HG03139 (cell line): ENCODE measurements around the gene PLEKHF1.
"Not testable (repeated sequence)": the region's sequence is repeated elsewhere in the genome, so short reads cannot be mapped to it uniquely, and the experiment has no call there.

Source experiments
- ATAC-seq: cut with Tn5 transposase; IDR thresholded peaks from one replicate; pipeline ENCODE4 v1.9.1; 2021; ENCODE audit not compliant: unreplicated experiment

The PLEKHF1 gene

DNA sequence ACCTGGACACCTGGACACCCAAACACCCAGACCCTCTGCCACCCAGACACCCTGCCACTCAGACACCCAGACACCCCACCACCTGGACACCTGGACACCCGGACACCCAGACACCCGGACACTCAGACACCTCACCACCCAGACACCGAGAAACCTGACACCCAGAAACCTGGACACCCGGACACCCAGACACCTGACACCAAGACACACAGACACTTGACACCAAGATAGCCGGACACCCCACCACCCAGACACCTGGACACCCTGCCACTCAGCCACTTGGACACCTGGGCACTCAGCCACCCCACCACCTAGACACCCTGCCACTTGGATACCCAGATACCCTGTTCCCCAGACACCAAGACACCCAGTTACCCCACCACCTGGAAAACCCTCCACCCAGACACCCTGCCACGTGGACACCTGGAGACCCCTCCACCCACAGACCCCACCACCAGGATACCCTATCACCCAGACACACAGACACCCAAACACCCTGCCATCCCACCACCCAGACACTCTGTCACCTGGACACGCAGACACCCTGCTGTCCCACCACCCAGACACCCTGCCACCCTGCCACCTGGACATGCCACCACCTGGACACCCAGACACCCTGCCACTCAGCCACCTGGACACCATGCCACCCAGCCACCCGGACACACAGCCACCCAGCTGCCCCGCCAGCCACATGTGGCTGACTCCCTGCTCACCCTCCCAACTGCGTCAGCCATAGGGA is 32.4 kb downstream of the PLEKHF1 start:
- no peak for ATAC-seq

DNA sequence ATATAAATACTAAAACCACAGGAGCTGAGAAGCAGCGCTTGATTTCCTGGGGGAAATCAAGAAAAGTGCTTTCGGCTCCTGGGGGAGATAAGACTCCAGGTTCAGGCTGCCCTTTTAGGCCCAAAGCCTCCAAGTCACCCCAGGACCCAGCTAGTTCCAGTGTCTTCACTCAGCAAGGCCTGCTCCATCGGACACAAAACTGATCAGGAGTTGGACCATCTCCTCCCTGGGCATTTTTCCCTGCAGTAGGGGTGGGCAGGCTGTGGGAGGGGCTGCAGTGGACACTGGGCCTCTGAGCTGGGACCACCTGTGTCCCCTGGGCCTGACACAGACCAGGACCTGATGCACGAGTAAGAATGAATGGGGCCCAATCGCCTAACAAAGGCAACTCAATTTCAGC is 34.6 kb downstream of the PLEKHF1 start:
- no peak for ATAC-seq

DNA sequence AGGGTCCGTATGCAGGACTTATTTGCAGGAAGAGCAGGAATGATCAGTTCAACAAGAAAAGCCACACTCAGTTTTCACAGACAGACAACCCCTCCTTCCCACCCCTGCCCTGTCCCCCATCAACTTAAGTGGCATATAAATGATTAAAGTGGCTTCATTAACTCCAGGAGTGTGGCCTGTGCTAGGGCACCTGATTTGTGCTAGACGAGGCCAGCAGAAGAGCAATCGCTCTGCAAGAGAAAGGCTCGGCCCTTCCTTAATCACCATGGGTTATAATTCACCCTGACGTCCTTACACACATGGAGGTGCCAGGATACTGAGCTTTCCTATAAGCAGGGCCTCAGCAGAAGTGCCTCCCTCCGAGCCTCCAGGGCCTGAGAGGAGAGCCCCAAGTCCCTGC is 35.2 kb downstream of the PLEKHF1 start:
- no peak for ATAC-seq

DNA sequence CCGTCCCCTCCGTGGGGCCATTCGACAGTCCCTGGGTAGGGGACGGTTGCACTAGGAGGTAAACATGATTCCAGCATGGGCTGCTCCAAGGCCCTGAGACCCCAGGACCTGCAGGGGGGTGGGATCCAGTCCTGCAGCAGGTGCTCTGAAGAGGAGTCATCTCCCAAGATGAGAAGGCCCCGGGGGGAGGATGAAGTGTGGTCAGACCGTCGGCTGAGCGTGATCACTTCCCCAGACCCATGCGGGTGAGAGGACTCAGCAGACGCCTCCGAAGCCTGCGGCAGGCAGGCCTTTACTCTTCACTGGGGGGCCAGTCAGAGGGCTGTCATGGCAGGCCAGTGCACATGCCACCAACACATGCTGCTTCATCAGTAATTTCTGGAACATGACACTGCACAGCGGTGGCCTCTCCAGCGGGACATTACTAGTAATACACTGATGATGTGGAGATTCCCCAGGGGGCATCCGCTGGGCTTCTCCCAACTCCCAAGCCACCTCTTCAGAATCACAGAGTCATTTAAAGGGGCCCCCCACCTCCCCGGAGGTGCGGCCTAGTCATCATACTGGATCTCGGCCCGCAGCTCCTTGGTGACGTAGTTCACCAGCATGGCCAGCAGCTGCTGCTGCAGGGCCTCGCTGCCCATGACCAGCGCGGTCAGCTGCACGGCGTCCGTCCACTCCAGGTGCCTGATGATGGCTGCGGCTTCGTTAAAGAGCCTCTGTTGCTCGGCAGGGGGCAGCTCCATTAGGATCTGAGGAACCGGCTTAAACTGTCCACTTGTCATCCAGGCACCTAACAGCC is 37.1 kb downstream of the PLEKHF1 start:
- no peak for ATAC-seq

DNA sequence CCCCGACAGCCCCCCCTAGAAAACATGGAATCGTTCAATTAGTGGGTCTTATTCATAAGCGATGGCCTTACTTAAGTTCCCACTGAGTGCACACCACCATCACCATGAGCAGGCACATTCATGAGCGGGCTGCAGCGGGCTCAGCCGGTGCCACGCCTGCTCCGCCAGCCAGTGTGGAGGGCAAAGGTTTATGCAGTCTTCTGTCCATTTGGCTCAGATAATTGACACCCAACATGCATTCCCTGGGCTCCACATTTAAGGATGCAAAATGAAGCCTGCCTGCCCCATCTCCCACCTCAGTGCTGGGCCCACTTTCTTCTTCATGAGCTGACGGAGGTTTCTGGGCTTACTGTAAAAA is 37.7 kb downstream of the PLEKHF1 start:
- no peak for ATAC-seq

DNA sequence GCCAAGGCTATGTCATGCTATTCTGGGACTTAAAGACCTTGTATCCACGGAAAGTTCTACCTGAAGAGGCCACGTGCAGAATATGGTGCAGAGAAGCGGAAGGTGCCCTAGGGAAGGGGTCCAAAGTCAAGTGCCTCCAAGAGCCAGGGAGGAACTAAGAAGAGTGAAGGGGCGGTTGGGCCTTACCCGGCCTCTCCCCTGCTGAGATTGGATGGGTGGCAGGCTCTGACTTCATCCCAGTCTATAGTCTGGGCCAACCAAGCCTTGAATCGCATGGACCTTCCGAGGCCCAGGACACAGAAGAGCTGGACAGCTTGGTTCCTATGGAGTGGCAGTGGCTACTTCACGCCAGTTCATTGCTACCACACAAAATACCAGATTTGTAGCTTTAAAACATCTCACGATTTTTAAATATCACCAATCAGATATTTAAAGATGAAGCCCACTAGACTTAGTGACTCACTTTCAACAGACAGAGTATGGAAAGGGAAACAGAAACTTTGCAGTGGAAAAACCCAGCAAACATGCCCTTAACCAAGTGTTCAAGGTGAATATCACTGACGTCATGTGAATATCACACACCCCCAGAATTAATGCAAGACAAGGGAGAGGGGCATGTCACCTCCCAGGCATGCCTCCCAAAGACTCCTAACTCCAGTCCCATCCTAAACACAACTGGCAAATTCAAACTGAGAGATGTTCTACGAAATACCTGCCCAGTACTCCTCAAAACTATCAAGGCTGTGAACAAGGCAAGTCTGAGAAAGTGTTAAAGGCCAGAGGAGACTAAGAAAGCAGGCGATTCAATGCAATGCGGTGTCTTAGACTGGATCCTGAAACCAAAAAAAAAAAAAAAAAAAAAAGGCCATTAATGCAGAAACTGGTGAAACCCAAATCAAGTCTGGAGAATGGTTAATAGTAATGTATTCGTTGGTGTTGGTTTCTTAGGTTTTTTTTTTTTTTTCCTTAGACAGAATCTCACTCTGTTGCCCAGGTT is 39.6 kb downstream of the PLEKHF1 start:
- no peak for ATAC-seq

DNA sequence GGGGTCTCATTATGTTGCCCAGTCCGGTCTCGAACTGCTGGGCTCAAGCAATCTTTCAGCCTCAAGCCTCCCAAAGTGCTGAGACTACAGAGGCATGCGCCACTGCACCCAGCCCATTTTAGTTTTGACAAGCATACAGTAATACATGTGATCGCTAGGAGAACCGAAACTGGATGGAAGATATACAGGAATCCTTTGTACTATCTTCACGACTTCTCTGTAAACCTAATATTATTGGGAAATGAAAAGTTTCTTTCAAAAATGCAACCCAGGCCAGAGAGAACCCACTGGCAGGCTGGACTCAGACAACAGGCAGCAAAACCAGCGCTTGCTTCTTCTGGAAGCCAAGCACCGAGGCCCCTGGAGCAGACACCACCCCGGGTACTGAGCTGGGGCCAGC is 40.4 kb downstream of the PLEKHF1 start:
- ATAC-seq, result no peak

DNA sequence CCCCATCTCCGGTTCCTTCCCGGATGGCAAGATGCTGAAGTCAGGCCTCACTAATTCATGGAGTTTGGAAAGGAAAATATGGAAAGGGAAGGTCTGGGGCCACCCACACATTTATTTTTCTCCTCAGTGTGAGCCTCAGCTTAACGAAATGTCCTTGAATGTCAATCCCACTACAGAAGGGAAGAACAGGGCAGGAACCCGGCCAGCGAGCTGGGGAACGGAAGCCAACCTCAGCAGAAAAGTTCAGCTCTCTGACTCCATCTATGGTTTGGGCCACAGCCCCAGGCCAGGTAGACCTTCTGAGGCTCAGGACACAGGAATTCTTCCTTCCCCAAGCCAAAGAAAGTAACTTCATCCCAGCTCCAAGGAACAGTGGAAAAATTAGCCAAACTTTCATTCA is 41.4 kb downstream of the PLEKHF1 start:
- no peak for ATAC-seq

DNA sequence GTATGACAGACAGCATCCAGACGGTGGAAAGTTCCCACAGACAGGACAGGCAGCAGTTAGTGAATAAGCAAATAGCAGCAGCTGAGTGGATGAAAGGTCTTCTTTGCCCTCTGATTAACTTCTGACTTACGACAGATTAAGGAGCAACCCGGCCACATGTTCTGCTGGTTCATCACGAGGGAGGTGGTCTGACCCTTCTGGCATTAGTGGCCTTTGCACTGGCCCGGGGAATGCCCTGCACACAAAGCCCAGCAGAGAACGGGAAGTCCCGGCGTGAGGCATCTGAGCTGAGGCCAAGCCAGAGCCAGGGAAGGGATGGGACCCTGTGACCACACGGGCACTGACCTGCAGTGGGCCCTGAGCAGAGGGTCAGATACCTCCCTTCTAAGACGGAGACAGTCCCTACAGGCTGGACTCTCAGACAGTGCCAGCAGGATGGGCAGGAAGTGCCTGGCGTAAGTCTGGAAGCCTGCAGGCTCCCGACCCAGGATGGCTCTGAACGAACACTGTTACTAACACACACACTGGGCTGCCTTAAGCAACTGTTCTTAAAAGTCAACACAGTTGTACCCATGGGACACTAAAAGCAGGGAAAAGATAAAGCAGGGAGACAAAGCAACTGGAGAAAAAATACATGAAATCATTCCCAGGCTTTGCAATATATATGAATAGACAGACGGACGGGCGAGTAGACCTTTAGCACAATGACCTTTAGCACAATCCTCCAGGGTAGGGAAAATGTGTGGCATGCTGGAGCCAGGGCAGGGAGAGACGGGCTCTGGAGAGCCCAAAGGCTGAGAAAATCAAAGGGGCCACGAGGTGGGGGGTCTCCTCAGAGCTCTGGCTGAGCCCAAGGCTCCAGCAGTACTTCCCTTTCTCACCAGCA is 43.5 kb downstream of the PLEKHF1 start:
- no peak for ATAC-seq

DNA sequence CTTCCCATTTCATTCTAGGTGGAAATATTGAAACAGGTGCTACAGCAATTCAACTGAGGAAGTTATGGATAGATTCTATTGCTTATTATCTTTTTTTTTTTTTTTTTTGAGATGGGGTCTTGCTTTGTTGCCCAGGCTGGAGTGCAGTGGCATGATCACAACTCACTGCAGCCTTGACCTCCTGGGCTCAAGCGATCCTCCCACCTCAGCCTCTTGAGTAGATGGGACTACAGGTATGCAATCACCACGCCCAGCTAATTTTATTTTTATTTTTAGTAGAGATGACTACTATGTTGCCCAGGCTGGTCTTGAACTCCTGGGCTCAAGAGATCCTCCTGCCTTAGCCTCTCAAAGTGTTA is 44.2 kb downstream of the PLEKHF1 start:
- not testable (repeated sequence) for ATAC-seq

DNA sequence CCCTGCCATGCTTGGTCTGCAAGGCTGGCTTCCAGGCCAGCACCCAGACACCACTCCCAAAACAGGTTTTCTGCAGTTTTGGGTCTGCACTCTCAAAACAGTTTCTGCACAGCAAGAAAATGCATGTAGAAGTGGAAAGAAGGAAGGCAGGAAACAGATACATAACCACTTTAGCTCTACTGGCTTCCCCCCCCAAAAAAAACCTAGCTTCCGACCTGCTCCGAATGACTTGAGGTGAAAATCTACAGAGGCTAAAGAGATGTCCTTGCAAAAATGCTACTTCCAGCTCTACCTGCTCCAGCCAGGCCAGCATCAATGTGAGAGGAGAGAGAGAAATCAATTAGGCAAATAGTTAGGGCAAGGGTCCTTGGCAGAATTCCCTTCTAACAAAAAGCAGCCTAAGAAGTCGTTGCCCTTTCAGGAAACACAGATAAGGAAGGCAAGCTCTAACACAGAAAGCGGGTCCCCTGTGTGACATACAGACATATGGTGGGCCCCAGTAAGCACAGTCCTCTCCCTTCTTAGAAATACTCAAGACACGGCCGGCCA is 46.4 kb downstream of the PLEKHF1 start:
- ATAC-seq, result no peak

DNA sequence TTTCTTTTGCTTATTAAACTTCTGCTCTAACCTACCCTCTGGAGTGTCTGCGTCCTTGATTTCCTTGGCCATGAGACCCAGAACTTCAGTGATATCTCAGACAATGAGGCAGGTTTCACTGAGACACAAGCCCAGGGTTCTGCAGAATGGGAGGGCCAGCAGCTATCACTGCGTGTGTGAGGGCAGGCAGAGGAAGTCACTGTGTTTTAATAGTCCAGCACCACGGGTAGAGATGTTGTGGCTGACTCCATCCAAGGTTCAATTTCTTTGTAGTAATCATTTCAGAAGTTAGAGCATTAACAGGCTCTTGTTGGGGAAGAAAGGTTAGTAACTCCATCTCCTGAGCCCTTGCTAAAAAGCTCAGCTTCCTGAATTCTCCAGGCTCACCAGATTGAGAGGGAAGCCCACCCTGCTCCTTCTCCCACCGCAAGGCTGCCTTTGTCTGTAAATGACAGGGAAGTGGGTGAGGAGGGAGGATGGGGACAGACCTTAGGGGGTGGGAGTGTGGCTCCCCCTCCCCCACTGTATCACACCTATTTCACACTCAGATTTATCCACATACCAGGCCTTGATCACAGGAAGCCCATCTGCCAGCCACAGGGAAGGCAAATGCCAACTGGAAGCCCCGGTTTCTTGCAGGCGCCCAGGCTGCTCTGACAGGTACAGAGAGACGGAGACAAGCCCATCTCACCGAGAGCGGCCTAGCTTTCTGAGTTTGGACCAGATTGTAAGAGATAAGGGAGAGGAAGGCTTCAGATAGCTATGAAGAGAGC is 47.7 kb downstream of the PLEKHF1 start:
- ATAC-seq, result no peak

DNA sequence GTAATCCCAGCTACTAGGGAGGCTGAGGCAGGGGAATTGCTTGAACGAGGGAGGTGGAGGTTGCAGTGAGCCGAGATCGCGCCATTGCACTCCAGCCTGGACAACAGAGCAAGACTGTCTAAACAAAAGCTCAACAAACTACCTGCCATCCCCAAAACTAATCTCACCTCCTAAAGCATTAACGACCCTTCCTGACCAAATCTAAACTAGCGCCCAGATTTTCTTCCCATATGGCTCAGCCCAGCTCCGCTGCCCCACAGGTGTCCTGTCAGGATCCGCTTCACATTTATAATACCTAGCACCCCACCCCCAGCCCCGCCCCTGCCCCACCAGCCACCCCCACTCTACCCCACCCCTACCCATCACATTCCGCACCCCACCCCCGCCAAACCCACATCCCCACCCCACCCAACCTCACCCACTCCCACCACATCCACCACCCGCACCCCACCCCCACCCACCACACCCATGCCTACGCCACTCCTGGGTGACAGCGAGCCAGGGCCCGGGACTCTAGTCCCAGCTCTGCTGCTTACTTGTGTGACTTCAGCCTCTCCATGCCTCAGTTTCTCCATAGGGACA is 49.2 kb downstream of the PLEKHF1 start:
- ATAC-seq, result peak; percentile 10

DNA sequence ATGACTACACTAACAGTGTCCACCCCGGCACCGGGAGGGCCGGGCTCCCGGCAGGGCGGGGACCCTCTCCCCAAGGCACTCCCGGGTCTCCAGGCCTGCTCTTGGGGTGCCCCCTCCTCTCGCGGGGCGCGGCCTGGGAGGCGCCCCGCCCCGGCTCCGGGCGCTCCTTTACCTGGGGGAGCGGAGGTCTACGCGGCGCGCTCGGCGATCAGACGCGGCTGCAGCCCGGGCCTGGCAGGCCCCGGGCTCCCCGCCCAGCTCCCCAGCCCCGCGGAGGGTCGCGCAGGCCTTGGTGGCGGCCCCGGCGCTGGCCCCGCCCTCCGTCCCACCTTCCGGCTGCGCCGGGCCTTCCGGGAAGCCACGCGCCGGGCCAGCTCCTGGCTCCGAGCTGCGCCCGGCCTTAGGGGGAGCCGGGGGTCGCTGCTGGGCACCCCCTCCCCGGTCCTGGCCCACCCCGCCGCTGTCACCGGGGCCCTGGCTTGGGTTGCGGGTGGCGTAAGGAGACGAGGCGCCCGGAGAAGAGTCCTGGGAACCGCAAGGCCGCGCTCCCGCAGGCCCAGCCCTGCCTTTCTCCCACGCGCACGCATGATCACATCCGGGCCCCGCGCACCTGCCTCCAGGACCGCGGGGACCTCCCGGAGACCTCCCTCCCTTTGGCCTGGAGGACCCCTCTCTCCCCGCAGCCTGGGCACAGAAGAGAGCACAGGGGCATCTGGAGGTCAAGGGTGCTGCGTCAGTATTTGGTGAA is 49.9 kb downstream of the PLEKHF1 start, which contains the start of gene C19orf12:
C19orf12 (minus strand) TSS at position 309 of the 748 bp plus-strand sequence. CDS start 6,848 bp downstream, outside the sequence.
- peak; percentile 61 for ATAC-seq

DNA sequence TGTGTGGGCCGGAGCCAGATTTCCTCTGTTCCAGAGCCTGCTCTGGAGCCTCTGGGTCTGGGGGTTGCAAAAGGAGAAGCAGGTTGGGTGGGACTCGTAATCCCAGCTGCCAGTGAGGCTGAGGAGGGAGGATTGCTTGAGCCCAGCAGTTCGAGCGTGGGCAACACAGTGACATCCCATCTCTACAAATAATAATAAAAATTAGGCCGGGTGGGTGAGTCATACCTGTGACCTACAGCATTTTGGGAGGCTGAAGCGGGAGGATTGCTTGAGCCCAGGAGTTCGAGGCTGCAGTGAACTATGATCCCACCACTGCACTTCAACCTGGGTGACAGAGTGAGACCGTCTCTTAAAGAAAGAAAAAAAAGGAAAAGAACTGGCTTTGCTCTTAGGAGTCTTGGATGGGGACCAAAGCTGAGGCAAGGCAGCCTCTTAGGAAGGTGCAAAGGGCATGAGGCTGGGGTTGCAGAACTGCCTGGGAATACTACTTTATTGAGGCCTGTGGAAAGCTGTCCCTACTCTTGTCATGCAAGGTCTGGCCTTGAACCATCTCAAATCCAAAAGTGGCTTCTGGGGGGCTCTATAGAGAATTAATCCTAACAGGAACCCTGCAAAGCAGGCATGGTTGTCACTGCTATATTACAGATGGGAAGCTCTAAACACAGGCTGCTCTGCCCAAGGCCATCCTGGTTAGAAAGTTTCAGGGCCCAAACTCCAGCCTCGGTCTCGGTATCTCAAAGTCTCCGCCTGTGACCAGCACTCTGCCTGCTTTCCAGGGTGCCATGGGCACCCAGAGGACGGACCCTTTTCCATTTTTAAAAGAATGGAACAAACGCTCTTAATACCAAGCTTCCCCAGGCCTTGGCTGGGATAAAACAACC is 50.7 kb downstream of the PLEKHF1 start:
- peak; percentile 7 for ATAC-seq

DNA sequence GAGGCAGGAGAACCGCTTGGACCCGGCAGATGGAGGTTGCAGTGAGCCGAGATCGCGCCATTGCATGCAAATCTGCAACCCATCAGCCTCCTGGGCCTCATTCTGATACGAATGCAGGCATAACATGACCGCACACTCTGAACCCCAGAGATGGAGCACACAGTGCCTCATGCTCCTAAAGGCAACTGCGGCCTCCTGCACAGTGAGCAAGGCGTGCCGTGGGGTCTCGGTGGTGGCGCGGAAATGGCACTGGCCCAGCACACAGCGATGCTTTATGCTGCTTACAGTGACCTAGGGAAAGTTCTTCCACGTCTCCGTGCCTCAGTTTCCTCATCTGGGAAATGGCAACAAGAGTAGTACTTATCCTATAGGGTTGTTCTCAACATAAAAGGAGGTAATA is 51.8 kb downstream of the PLEKHF1 start:
- no peak for ATAC-seq

DNA sequence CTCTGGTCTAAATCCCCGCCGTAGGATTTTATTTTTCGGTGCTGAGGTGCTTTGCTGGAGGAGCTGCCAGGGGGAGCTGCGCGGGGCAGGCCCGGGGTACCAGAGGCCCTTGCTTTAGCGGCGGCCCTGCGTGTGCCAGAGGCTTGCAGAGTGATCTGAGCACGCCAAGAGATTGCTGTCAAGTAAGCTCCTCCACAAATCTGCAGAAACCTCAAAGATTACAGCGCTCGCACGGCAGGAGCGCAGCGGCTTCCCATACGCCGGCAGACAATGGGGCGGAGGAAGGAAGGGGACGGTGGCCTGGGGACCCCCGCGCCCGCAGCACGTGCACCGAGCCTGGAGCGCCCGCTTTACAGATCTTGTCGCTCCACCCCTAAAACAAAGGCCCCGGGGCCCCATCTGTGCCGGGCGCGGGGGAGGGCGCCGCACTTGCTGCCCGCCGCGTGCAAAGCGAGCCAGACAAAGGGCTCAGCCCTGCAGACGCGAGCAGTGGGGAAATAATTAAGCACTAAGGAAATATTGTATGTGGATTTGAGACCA is 58.9 kb downstream of the PLEKHF1 start:
- no peak for ATAC-seq
